IMR-90 (cell line): ENCODE data around the gene PRR22. TPM values are rescaled to one million over a fixed set of nuclear protein-coding genes. Genes with fewer than 3 reads are reported as not detected.
A peak's percentile ranks its signal among the peaks of the same experiment; 100 is the strongest.

Experiments
- ATAC-seq: fragments of 200-7000 bp; cut with Tn5 transposase; 2 replicates; pipeline ENCODE4 v1.9.1; 2020; ENCODE audit warnings: low read depth, mild to moderate bottlenecking, moderate library complexity
- BruUV-seq: library from RNA; stranded (reverse); fragments of 400-500 nt; replicated peaks from 2 replicates; lab custom pipeline; 2021; lab: Mats Ljungman, UMichigan
- CTCF ChIA-PET: fragments of 300-600 bp; formaldehyde crosslinking; extraction: SDS; loops from one replicate; lab custom pipeline; 2021; ENCODE audit warnings: antibody characterized with exemption; lab: Yijun Ruan, JAX
- POLR2A ChIA-PET: fragments of 300-600 bp; sonication (Branson Sonifier 250); formaldehyde crosslinking; loops from one replicate; lab custom pipeline; 2022; ENCODE audit warnings: antibody characterized with exemption; ENCODE audit not compliant: unreplicated experiment; lab: Charles Lee
- DNase-seq: peaks from one replicate; pipeline ENCODE4 v3.0.0; 2013
- H2AFZ ChIP-seq: replicated peaks from 2 replicates; pipeline ENCODE3; 2013; ENCODE audit warnings: low read length, mild to moderate bottlenecking; ENCODE audit not compliant: poor library complexity
- H2AK5ac ChIP-seq: 2 replicates; pipeline ENCODE4 v1.6.1; 2013; ENCODE audit warnings: low read depth, low read length, inconsistent platforms
- H2AK9ac ChIP-seq: replicated peaks from 2 replicates; pipeline ENCODE3; 2013; ENCODE audit warnings: mild to moderate bottlenecking, low read depth, low read length, moderate library complexity; ENCODE audit not compliant: poor library complexity
- H2BK120ac ChIP-seq: 2 replicates; pipeline ENCODE4 v1.6.1; 2013; ENCODE audit warnings: low read depth, low read length, inconsistent platforms
- H2BK15ac ChIP-seq: 3 replicates; pipeline ENCODE4 v1.6.1; 2013; ENCODE audit warnings: low read depth, low read length, inconsistent platforms
- H2BK20ac ChIP-seq: 2 replicates; pipeline ENCODE4 v1.6.1; 2013; ENCODE audit warnings: low read depth, mild to moderate bottlenecking, inconsistent platforms, low read length, moderate library complexity
- H2BK5ac ChIP-seq: 2 replicates; pipeline ENCODE4 v1.6.1; 2013; ENCODE audit warnings: mild to moderate bottlenecking, low read depth, low read length, inconsistent platforms; ENCODE audit not compliant: poor library complexity, severe bottlenecking
- H3K14ac ChIP-seq: replicated peaks from 2 replicates; pipeline ENCODE4 v1.6.1; 2013; ENCODE audit warnings: low read depth, low read length, inconsistent platforms
- H3K18ac ChIP-seq: 2 replicates; pipeline ENCODE4 v1.6.1; 2013; ENCODE audit warnings: low read depth, low read length, control low read depth
- H3K23ac ChIP-seq: 2 replicates; pipeline ENCODE4 v1.6.1; 2013; ENCODE audit warnings: low read depth, low read length, inconsistent platforms
- H3K27ac ChIP-seq: 2 replicates; pipeline ENCODE4 v1.5.1; 2013; ENCODE audit warnings: mild to moderate bottlenecking, control low read depth, low read length; ENCODE audit not compliant: insufficient read depth
- H3K27me3 ChIP-seq: 2 replicates; pipeline ENCODE4 v1.6.1; 2013; ENCODE audit warnings: low read length; ENCODE audit not compliant: control insufficient read depth, insufficient read depth
- H3K36me3 ChIP-seq: 2 replicates; pipeline ENCODE4 v1.6.1; 2013; ENCODE audit warnings: low read length, mixed read lengths; ENCODE audit not compliant: control insufficient read depth, insufficient read depth
- H3K4ac ChIP-seq: 2 replicates; pipeline ENCODE4 v1.6.1; 2013; ENCODE audit warnings: low read depth, low read length, inconsistent platforms
- H3K4me1 ChIP-seq: 2 replicates; pipeline ENCODE4 v1.6.1; 2013; ENCODE audit warnings: low read length, mixed read lengths; ENCODE audit not compliant: control insufficient read depth, insufficient read depth
- H3K4me2 ChIP-seq: 2 replicates; pipeline ENCODE4 v1.6.1; 2013; ENCODE audit warnings: low read depth, mild to moderate bottlenecking, control low read depth, low read length, moderate library complexity
- H3K4me3 ChIP-seq: 2 replicates; pipeline ENCODE4 v1.5.1; 2013; ENCODE audit warnings: low read depth, mild to moderate bottlenecking, control low read depth, low read length, moderate library complexity; ENCODE audit not compliant: insufficient read depth
- H3K56ac ChIP-seq: 2 replicates; pipeline ENCODE4 v1.6.1; 2013; ENCODE audit warnings: low read length, inconsistent platforms; ENCODE audit not compliant: insufficient read depth; ENCODE audit errors: extremely low read depth
- H3K79me1 ChIP-seq, 2 experiments: 2 replicates each; pipeline ENCODE4 v1.6.1; 2013; ENCODE audit warnings: low read length in 2 of 2, inconsistent platforms in 1 of 2, low read depth in 1 of 2
- H3K9ac ChIP-seq: 2 replicates; pipeline ENCODE4 v1.6.1; 2013; ENCODE audit warnings: low read depth, low read length, control low read depth
- H3K9me1 ChIP-seq: 2 replicates; pipeline ENCODE4 v1.6.1; 2013; ENCODE audit warnings: low read length, inconsistent platforms; ENCODE audit not compliant: insufficient read depth
- H3K9me3 ChIP-seq: 2 replicates; pipeline ENCODE4 v1.6.1; 2013; ENCODE audit warnings: low read length; ENCODE audit not compliant: control insufficient read depth, insufficient read depth
- H4K20me1 ChIP-seq: 2 replicates; pipeline ENCODE4 v1.6.1; 2013; ENCODE audit warnings: low read length, inconsistent platforms; ENCODE audit not compliant: insufficient read depth
- H4K5ac ChIP-seq: 2 replicates; pipeline ENCODE4 v1.6.1; 2013; ENCODE audit warnings: mild to moderate bottlenecking, low read depth, low read length, control low read depth
- H4K8ac ChIP-seq, 2 experiments: 2 replicates each; pipeline ENCODE4 v1.6.1; 2013; ENCODE audit warnings: low read depth in 2 of 2, low read length in 2 of 2, control low read depth in 1 of 2, inconsistent platforms in 1 of 2
- H4K91ac ChIP-seq: 2 replicates; pipeline ENCODE4 v1.6.1; 2013; ENCODE audit warnings: low read depth, low read length, inconsistent platforms; ENCODE audit not compliant: insufficient read depth
- CEBPB ChIP-seq: IDR thresholded peaks from 2 replicates; pipeline ENCODE4 v1.6.1; 2012; ENCODE audit warnings: low read depth, low read length, improper control_type of control experiment
- FOS ChIP-seq: fragments of 150-350 bp; IDR thresholded peaks from 2 replicates; pipeline ENCODE4 v1.6.1; 2016; ENCODE audit warnings: low read depth, low read length
- MAFK ChIP-seq: IDR thresholded peaks from 2 replicates; pipeline ENCODE4 v1.6.1; 2012; ENCODE audit warnings: low read depth, low read length, improper control_type of control experiment
- MAZ ChIP-seq: IDR thresholded peaks from 2 replicates; pipeline ENCODE4 v1.6.1; 2012; ENCODE audit warnings: low read depth, mild to moderate bottlenecking, low read length, improper control_type of control experiment, moderate library complexity, borderline replicate concordance
- MXI1 ChIP-seq: IDR thresholded peaks from 2 replicates; pipeline ENCODE4 v1.6.1; 2012; ENCODE audit warnings: low read depth, mild to moderate bottlenecking, low read length, moderate library complexity, borderline replicate concordance
- POLR2A ChIP-seq: IDR thresholded peaks from 2 replicates; pipeline ENCODE4 v1.6.1; 2012; ENCODE audit warnings: mild to moderate bottlenecking, low read depth, low read length
- RAD21 ChIP-seq: IDR thresholded peaks from 2 replicates; pipeline ENCODE4 v1.6.1; 2012; ENCODE audit warnings: low read length, improper control_type of control experiment
- RFX5 ChIP-seq: IDR thresholded peaks from 2 replicates; pipeline ENCODE4 v1.8.0; 2012; ENCODE audit warnings: low read depth, mild to moderate bottlenecking, low read length, moderate library complexity
- SMC3 ChIP-seq: fragments of 150-350 bp; IDR thresholded peaks from 2 replicates; pipeline ENCODE4 v1.6.1; 2016; ENCODE audit warnings: low read depth, mild to moderate bottlenecking, antibody characterized with exemption, low read length, moderate library complexity
- WGBS, 2 experiments: methylation state at CpG; one replicate each; pipeline versions ENCODE4 v1.1.5 to v1.1.7; 2013; ENCODE audit warnings: missing lambda C conversion rate in 2 of 2; ENCODE audit not compliant: insufficient read length in 1 of 2; ENCODE audit errors: extremely low coverage in 2 of 2; 5-methylcytosine and 5-hydroxymethylcytosine counted together
- dilution Hi-C: fragments of 300-500 bp; cut with HindIII; formaldehyde crosslinking; loops from one replicate; pipeline ENCODE4 v1.14.3; 2018; ENCODE audit warnings: low sequenced_read_pairs; ENCODE audit not compliant: unreplicated experiment
- in situ Hi-C: fragments of 300-500 bp; cut with MboI; formaldehyde crosslinking; loops from 3 replicates; pipeline ENCODE4 v1.14.3; 2019; ENCODE audit warnings: low sequenced_read_pairs, inconsistent platforms, mixed read lengths
- intact Hi-C: fragments of 100-400 bp; cut with micrococcal nuclease; formaldehyde crosslinking; loops from 2 replicates; pipeline ENCODE4 v1.10.0; 2022
- polyA plus RNA-seq, 3 experiments: library from polyadenylated mRNA; depleted of rRNA; stranded (reverse); fragments of >200 nt; gene quantifications; 2 replicates each; pipeline ENCODE4 v1.2.3, GENCODE V29; 2012; ENCODE audit warnings: low replicate concordance in 1 of 3
- total RNA-seq: library from RNA; depleted of rRNA; stranded (reverse); fragments of >200 nt; gene quantifications from 2 replicates; pipeline ENCODE4 v1.2.3, GENCODE V29; 2012
- TF ChIP-seq, protein P1 (sequence below): conservative IDR thresholded peaks from 2 replicates; pipeline ENCODE4 v1.5.1; 2012; ENCODE audit warnings: mild to moderate bottlenecking, low read depth, low read length, improper control_type of control experiment
- TF ChIP-seq, protein P2 (sequence below): fragments of 150-350 bp; IDR thresholded peaks from 2 replicates; pipeline ENCODE4 v1.6.1; 2017; ENCODE audit warnings: mild to moderate bottlenecking, antibody characterized with exemption, low read length, low read depth

Gene PRR22
- total and polyA plus RNA-seq, 2 of the 4 experiments (the other 2 are of a cell fraction) = 0.92 TPM; not detected in 1

DNA sequence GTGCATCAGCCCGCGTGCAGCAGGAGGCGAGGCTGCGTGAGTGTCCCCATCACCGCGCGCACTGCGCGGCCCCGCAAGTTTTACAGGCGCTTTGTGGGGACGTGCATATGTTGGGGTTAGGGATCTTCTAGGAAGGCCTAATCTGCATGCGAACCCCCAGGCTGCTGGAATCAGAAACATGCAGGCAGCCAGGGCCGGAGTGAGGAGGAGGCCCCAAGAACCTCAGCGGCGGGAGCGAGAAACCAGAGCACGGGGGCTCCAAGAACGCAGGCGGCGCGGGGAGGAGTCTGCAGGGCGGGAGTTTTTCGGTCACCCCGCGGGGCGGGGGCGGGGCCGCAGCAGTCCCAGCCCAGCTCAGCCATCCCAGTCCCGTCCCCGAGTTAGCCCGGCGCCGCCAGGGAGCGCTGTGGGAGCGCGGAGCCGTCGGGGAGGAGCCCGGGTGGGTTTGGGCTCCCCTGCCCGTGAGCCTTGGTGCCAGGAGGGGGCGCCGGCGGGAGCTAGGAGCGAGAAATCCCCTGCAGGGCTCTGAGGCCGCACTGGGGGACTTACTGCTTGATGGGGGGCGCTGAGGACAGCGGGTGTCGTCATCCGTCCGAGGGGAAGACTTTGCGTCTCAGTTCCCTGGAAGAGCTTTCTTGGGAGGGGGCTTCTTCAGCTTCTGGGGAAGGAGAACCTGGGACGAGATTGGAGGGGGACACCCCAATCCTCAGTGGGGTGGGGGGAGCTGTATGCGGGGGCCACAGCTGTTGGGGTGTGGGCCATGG, 19.4 kb upstream of the PRR22 start:
- peaks cover 30% of the 10 kb centered on the region for H3K27me3 ChIP-seq
- H3K4me3 ChIP-seq = peak overlapping the region; percentile 10
- H2AFZ ChIP-seq = peak overlapping the region; percentile 94
- no TSS peak for BruUV-seq
- H2BK20ac ChIP-seq = no peak overlapping the region
- H2AK9ac ChIP-seq = peak overlapping the region; percentile 31
- no peak overlapping the region for H2BK5ac ChIP-seq
- no peak overlapping the region for H3K18ac ChIP-seq
- H4K20me1 ChIP-seq = no peaks in the 10 kb centered on the region
- H3K4ac ChIP-seq = peak overlapping the region; percentile 24
- peak overlapping the region; percentile 38; the same call in 1 of the 2 replicates for H4K91ac ChIP-seq
- intact Hi-C loops = loop anchor here (1.0 to 10.0 kb wide), 3 partner anchors 88 to 218 kb away; no protein-coding TSS in a partner anchor
- H2AK5ac ChIP-seq = peak overlapping the region; percentile 43
- ATAC-seq = peak; percentile 97
- peak overlapping the region; percentile 31 to 88; a peak in 2 of 4 replicates for H4K8ac ChIP-seq
- no peak overlapping the region for H3K14ac ChIP-seq
- DNase-seq = peak; percentile 77
- no peak overlapping the region for H2BK120ac ChIP-seq
- WGBS, 2 experiments = 2% methylated on average over 34 of the region's 54 CpGs; no CpG with 5 or more reads in 1 of the 2 experiments
- dilution Hi-C loops = no loop called here
- no peak overlapping the region; the same call in 1 of the 2 replicates for H3K27ac ChIP-seq
- no peaks in the 10 kb centered on the region for H3K9me1 ChIP-seq
- H3K79me1 ChIP-seq = no peaks in the 10 kb centered on the region
- no peaks in the 10 kb centered on the region for H3K9me3 ChIP-seq
- CTCF ChIA-PET = interaction anchor here (0.6 to 1.9 kb wide), 26 partner anchors 9 to 322 kb away, joined by 3 to 37 read pairs (median 5); partner anchors contain the start of genes DUS3L, NDUFA11 and VMAC
- TF ChIP-seq MXI1 (peak; percentile 19; the same call in 1 of the 2 replicates), RAD21 (peak; percentile 96), SMC3 (peak; percentile 99), CEBPB (no peak), MAZ (peak; percentile 85), RFX5 (no peak), FOS (no peak), POLR2A (peak; percentile 50; the same call in 1 of the 2 replicates), MAFK (no peak)
- TF ChIP-seq, protein P1, sequence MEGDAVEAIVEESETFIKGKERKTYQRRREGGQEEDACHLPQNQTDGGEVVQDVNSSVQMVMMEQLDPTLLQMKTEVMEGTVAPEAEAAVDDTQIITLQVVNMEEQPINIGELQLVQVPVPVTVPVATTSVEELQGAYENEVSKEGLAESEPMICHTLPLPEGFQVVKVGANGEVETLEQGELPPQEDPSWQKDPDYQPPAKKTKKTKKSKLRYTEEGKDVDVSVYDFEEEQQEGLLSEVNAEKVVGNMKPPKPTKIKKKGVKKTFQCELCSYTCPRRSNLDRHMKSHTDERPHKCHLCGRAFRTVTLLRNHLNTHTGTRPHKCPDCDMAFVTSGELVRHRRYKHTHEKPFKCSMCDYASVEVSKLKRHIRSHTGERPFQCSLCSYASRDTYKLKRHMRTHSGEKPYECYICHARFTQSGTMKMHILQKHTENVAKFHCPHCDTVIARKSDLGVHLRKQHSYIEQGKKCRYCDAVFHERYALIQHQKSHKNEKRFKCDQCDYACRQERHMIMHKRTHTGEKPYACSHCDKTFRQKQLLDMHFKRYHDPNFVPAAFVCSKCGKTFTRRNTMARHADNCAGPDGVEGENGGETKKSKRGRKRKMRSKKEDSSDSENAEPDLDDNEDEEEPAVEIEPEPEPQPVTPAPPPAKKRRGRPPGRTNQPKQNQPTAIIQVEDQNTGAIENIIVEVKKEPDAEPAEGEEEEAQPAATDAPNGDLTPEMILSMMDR = peak; percentile 100
- TF ChIP-seq, protein P2, sequence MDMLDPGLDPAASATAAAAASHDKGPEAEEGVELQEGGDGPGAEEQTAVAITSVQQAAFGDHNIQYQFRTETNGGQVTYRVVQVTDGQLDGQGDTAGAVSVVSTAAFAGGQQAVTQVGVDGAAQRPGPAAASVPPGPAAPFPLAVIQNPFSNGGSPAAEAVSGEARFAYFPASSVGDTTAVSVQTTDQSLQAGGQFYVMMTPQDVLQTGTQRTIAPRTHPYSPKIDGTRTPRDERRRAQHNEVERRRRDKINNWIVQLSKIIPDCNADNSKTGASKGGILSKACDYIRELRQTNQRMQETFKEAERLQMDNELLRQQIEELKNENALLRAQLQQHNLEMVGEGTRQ = no peak
- H3K4me1 ChIP-seq = peaks cover 3% of the 10 kb centered on the region; the same call in 1 of the 2 replicates
- no peak overlapping the region for H3K56ac ChIP-seq
- H3K23ac ChIP-seq = 0 out of 2 replicates have a peak overlapping the region, but pooled peaks have one; percentile 3
- peak overlapping the region; percentile 60 for H3K4me2 ChIP-seq
- H4K5ac ChIP-seq = no peak overlapping the region
- POLR2A ChIA-PET = interaction anchor here (0.9 to 1.5 kb wide), 3 partner anchors 24 to 99 kb away, joined by 3 to 4 read pairs (median 3); no protein-coding TSS in a partner anchor
- H2BK15ac ChIP-seq = no peak overlapping the region
- H3K9ac ChIP-seq = peak overlapping the region; percentile 3; the same call in 1 of the 2 replicates
- in situ Hi-C loops = loop anchor here (5.0 to 10.0 kb wide), 2 partner anchors 88 to 221 kb away; no protein-coding TSS in a partner anchor
- H3K36me3 ChIP-seq = no peaks in the 10 kb centered on the region
